HK-2 (cell line): ENCODE results near the gene VSTM5.

ENCODE experiments used
- DNase-seq: peaks from one replicate; pipeline ENCODE4 v3.0.0-alpha.2; 2018; ENCODE audit not compliant: unreplicated experiment

The VSTM5 gene

DNA sequence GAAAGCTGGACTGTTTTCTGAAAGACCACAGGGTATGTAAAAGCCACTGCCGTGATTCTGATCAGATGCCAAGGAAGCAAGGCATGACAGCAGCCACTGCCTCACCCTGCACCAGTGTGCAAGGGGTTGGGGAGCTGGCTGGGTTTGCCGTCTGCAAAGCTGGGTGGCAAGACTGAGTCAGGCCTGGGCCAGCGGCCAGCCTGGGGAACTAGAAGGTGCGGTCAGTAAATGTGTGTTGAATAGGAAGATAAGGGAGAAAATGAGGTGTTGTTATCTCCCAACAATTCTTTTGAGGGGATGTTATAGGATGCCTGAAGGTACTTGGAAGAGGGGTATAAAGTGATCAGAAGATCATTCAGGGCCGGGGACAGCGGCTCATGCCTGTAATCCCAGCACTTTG lies 8.0 kb downstream of the VSTM5 start:
- DNase-seq, result peak; percentile 22

DNA sequence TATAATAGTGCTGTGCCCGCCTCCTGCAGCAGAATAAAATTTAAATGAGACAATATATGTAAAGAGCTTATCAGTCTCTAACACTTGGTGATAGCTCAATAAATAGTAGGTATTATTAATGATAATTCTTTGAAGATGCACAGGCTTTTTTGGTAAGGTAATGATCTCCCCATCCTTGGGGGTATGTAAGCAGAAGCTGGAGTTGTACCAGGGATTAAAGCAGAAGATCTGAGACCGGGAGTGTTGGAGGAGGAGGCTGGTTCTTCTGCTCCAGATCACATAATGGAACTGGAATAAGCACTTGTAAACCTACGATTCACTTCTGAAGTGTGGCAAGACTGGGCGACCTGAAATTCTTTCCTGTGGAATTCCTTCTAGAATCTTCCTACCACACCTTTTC lies 8.4 kb downstream of the VSTM5 start:
- no peak for DNase-seq

DNA sequence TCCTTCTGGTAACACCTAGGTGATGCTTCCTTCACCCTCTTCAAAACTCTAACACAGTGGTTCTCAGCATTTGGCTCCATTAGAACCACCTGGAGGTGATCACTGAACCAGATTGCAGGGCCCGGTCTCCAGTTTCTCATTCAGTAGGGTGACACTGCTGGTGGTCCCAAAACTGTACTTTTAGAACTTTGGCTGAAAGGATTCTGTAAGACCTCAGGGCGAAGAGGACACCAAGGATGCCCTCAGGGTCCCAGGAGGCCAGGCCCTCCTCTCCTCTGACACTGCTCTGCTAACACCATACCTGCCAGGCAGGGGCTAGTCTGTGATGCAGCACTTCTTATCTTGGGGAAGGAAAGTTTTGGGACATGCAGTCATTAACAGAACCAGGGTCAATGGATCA lies 9.0 kb downstream of the VSTM5 start:
- DNase-seq, result no peak

DNA sequence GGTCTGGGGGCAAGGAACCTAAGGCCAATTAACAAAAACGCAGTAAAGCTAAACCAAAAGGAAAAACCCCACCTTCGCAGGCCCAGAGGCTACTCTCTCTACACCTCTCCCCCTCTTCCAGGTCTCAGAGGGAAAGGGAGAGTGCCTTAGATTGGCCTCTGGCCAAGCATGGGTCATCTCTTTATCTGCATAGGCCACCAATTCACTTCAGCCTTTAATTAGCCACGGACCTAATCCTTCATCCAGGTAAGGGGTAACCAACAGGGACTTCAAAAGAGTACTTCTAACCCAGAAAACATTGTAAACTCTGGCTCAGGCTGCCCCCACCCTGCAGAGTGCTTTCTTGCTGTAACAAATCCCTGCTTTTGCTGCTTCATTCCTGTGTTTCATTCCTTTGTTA lies 9.4 kb downstream of the VSTM5 start:
- DNase-seq, result no peak

DNA sequence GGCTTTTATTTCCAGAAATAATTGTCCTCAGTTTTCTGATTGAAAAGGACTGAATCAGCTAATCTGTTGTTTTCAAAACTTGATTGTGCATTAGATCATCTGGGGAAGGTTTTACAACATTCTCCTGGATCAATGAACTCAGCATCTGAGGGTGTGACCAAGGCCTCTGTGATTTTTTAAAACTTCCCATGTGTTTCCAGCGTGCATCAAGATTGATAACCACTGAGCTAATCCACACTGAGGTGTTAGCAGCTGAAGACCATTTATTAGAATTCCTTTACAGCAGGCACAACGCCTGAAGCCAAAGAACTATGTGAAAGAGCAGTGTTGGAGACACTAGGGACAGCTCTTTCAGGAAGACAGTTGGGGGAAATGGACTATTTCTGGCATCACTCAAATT lies 10.2 kb downstream of the VSTM5 start:
- no peak for DNase-seq

DNA sequence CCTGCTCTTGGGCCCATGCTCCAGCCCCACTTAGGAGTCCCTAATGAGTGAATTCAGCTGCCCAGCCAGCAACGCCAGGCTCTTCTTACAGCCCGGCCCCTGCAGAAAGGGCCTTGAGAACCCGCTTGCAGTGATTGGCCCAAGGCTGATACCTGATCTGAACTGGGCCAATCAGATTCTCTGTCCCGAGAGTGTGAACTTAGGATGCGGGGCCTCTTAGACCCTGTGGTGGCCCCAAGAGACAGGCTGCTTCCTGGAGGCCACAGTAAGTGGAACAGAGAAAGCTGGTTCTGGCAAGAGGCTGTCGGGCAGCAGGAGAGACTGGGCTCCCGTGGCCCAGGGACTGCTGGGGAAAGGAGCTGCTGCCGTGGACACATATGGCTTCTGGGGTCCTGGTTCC lies 11.5 kb downstream of the VSTM5 start:
- no peak for DNase-seq

DNA sequence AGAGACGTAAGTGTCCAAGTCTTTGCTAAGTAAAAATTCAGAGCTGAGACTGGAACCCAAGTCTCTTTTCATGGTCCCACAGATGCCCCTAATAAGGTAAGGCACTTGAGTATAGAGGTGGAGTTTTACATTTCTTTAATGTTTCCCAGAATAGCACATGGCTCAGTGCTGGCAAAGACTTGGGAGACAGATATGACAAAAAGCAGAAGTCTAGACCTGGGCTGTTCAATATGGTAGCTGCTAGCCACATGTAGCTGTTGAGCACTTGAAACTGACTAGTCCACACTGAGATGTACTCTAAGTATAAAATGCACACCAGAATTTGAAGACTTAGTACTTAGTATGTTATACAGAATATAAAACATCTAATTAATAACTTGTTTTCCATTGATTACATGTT lies 17.6 kb downstream of the VSTM5 start:
- no peak for DNase-seq

DNA sequence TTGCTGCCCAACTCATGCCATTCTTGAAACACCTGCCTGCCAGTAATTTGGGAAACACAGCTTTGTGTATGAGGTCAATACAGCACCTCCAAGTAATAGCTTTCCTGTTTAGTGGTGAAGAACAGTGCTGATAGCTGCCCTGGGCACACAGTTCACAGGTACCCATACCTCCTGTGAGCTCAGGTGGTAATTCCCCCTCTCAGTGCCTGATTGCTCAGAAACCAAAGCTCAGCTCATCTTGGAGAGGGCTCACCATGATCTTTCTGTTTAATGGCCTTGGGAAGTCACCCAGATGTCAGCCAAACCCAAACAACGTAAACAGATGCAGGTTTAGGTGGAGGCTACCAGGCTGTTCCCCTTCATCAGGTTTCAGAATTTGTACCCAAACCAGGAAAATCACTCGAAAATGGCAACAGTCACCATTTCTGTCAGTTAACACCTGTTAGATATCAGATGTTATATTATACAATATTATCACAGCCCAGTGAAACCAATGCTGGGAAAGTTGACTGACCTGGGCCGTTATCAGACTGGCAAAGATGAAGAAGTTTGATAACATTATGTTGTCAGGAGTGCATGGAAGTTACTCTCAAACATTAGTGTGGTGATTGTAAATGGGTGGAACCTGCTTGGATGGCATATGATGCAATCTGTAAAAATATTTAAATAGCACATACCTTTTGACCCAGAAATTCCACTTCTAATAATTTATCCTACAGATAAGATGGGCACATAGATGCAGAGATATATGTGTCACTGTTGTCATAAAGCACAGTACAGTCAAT lies 18.9 kb downstream of the VSTM5 start:
- DNase-seq, result no peak

DNA sequence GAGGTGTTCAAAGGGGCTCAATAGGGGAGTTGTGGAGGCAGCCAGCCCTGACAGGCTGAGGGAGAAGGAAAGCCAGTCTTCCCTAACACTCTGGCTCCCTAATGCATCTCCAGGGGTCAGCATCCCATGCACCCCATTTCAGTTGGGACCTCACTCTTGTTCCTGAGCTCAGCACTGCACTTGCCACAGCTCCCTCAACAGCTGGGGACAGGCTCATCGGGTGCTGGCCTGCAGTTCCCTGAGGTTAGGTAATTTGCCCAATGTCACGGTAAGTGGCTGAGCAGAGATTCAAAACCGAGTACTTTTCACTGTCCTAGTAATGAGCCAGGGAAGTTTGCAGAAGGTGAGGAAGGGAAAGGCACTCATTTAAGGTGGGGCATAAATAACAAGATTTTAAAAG lies 20.8 kb downstream of the VSTM5 start:
- DNase-seq, result no peak

DNA sequence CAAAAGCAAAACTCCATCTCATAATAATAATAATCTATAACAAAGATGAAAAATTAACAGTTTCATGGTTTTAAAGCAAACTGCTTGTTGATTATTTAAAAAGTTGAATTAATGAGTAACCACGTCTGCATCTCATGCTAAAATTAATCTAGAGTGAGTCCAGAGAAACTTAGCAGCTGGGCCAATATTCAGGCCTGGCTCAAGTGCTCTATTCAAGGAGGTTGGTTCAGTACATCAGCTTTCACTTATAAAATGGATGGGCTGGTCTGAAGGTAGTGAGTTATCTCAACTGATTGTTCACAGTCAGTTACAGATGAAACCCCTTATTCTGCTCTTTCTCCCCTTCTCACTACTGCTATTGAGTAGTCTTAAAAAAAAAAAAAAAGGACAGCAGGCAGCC lies 23.1 kb downstream of the VSTM5 start:
- no peak for DNase-seq

DNA sequence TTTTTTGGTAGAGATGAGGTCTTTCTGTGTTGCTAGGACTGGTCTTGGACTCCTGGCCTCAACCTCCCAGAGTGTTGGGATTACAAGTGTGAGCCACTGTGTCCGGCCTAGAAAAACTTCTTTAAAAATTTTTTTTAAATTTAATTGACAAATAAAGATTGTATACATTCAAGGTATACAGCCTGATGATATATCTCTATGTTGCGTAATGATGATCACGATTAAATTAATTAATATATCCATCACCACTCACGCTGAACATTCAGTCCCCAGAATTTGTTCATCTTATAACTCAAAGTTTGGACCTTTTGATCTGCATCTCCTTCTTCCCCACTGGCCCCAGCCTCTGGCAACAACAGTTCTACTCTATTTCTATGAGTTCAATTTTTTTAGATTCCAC lies 27.2 kb downstream of the VSTM5 start:
- no peak for DNase-seq

DNA sequence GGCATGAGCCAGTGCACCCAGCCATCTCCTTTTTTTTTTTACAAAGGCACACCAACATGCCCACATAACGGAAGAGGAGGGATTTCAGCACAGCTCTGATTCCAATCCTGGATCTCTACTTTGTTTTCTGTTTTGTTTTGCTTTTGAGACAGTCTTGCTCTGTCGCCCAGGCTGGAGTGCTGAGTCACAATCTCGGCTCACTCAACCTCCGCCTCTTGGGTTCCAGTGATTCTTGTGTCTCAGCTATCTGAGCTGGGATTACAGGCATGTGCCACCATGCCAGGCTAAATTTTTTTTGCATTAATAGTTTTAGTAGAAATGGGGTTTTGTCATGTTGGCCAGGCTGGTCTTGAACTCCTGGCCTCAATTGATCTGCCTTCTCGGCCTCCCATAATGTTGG lies 28.1 kb downstream of the VSTM5 start:
- no peak for DNase-seq

DNA sequence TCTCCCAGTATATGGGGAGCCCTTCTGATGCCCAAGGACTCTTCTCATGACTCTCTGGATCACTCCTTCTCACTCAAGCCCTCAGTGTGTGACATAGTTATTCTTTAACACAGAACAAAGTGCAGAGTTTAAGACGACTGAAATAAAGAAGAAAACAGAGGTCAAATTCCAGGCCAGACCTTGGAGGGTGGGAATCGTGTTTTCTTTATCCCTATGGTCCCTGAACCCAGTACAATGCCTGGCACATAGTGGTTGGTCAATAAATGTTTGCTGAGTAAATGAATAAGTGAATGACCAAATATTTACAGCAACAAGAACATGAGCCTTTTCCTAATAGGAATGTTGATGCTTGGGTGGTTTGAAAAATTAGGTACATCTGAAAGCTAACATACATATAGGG lies 28.8 kb downstream of the VSTM5 start:
- DNase-seq, result no peak

DNA sequence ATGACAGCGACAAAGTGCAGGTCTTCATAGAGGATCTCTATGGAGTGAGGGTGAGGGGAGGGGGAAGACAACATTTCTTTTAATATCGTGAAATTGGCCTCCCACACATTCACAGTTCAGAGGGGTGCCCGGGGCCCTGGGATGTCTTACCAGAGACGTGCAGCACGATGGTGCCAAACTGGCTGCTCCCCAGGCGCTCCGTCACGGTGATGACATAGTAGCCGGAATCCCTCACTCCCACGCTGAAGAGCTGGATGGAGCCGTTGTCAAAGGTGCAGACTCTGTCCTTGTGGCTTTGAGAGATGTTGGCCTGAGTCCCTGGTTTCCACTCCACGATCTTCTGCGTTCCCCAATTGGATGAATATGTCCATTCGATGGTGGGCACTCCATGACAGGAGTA lies 29.6 kb downstream of the VSTM5 start:
- no peak for DNase-seq

DNA sequence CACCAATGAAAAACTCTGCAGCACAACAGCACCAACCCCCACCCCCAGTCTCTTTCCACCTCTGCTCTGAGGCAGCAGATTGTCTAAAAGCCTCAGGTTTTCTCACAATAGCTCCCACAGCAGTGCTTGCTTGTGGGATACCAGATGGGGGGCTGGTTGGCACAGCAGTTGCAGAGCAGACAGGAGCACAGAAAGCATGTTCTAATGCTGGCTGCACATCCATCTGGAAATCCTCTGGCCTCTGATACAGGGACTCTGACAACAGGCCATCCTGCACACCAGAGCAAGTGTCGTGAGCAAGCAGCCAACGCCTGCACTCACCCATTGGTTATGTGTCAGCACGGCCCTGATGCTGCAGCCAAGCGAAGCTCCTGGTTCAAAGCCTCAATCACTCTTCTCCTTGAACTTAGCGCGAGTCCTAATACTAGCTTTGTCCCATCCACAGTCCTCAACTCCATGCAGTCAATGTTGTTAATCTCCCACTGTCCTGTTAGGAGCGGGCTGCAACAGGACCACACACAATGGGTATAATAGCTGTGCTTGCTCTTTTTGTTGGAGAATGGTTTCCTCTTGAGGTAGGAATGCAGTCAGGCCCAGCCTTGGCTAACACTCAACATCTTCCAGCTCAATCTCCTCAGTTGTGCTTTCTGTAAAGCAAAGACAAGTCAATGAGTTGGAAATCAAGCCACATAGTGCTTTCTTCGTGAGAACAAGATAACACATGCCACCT lies 30.3 kb downstream of the VSTM5 start:
- no peak for DNase-seq

DNA sequence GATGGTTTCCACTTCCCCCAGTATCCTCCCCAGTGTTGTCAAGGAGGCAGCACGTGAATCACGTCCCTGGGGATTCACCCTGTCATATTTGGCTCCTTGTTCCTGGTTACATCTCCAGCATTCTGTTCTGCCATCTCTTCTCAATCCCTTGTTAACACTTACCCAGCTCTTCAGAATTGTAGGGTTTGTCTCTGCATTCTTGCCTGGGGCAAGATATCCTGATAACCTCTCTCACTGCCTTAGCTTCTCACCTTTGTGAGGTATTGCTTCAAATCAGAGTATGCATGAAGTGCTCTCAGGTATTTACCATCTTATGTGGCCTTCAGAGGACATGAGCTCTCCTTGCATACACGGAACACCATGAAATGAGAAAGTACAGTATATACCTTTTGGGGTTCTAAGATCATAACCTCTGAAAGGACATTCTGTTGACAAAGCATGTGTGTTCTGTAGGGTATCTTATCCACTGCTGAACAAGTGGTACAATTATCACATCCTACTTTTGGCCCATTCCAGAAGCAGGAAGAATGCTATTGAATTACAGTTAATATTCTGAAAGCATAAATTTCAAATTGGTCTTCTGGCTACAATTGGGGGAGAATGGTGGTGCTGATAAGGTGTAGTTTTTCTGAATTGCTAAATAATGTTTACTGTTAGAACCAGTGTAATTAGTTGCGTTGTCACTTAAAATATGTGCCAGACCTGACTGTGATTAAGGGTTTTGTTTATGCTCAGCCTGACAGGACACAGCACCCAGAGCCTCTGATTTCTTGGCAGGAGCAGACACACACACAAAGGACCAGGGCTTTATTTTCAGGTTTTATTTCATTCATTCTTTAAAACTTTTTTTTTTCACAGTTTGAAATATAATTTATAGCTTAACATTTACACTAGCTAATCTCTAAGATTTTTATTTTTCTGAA lies 32.7 kb downstream of the VSTM5 start:
- no peak for DNase-seq

DNA sequence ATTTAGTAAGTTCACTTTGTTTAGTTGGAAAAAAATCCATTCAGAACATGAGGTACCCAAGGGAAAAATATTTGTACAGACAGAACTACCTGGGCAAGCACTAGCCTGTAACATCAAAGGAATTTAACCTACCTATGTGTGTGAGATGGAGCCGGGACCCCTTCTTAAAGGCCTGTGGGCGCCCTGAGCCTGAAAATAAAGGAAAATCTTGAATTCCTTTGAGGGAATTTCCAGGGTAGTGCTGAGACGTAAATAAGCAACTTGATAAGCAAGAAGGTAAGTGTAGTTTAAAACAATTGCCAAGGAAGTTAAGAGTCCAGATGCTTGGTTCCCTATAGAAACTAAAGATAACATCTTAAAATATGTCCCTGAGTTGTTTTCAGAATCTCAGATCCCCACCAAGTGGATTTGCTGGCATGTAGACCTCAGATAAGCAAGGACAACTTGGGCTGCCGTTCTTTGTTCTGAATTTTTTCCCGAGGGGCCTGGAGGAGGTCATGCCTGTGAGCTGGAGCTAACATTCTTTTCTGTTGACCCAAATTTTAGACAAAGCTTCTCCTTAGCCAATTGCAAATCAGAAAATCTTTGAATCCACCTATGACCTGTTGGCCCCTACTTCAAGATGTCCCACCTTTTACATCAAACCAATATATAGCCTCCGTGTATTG lies 35.3 kb downstream of the VSTM5 start:
- DNase-seq, result no peak

DNA sequence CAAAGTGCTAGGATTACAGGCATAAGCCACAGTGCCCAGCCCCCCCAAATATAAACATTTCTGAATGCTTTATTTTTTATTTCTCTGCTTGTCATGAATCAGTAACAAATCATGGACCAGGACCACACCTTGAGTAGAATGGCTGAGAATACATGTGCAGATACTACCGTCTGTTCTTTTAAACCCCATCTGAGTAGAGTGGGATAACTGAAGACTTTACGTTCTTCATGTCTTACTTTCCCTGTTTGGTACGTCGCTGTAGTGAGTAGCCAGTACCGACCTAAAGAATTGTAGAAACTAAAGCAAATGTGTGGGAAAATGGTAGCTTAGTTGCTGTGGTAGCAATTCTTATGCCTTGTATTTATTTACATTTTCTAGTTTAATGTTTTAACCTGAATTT lies 36.4 kb downstream of the VSTM5 start:
- no peak for DNase-seq

DNA sequence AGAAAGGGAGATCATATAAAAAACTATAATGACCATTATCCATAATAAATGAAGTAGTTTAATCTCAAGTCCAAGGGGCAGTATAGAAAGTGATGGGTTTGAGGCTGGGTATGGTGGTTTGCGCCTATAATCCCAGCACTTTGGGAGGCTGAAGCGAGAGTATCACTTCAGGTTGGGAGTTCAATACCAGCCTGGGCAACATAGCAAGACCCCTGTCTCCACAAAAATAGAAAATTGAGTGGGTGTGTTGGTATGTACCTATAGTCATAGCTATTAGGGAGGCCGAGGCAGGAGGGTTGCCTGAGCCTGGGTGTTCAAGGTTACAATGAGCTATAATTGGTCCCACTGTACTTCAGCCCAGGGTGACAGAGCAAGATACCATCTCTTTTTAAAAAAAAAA lies 42.4 kb downstream of the VSTM5 start:
- DNase-seq, result no peak

DNA sequence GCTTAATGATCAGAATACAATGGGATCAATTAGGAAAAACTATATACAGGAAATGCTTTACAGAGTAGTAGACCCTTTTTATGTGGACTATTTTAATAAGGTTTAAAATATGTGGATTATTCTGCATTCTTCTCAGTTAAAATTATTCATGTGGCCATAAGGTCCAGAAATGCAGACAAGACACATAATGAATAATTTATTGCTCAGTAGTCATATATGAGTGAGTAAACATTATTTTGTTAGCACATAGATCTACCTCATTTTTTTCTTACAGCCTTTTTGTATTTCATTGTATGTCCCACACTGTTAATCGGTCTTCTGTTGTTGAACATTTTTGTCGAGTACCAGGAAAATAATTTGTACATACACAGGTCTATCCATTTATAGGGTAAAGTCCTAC lies 45.5 kb downstream of the VSTM5 start:
- no peak for DNase-seq

DNA sequence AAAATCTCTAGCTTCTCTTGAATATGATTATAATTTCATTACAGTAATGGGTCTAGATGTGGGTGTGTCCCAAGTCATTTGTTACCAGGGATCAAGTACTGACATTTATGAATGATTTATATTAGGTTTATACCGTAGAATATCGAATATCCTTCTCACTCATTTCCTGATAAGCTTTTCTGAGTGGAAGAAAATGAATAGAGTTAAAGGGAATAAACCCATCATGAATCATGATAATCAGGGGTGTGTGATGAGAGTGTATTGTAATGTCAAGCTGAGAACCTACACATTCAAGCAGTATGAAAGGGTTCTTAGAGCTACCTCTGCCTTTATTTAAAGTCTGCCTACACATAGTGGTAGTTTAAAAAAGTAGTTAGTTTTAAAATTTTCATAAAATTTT lies 49.1 kb downstream of the VSTM5 start:
- no peak for DNase-seq
